NCI-H2196 (cell line): ENCODE data around the gene DNAH11.
"Not testable (repeated sequence)": the region's sequence is repeated elsewhere in the genome, so short reads cannot be mapped to it uniquely, and the experiment has no call there.

Experiments
- DNase-seq: peaks from one replicate; lab custom pipeline; 2025; ENCODE audit not compliant: unreplicated experiment; lab: John Stamatoyannopoulos, UW

Gene DNAH11

GRCh38 chr7:21617916-21618390, 75.1 kb downstream of the DNAH11 start:
- DNase-seq = no peak

GRCh38 chr7:21618706-21619105, 75.9 kb downstream of the DNAH11 start:
- DNase-seq = no peak

GRCh38 chr7:21620054-21620453, 77.2 kb downstream of the DNAH11 start:
- no peak for DNase-seq

- no peak for DNase-seq
These were observed 81.5 kb downstream of the DNAH11 start for GRCh38 chr7:21624320-21624719.

GRCh38 chr7:21636694-21637093, 93.9 kb downstream of the DNAH11 start:
- no peak for DNase-seq

- no peak for DNase-seq
These were observed 96.5 kb downstream of the DNAH11 start for GRCh38 chr7:21639206-21639868.

- no peak for DNase-seq
These were observed 97.3 kb downstream of the DNAH11 start for GRCh38 chr7:21640105-21640504.

- DNase-seq = no peak
These were observed 98.7 kb downstream of the DNAH11 start for GRCh38 chr7:21641546-21641945.

GRCh38 chr7:21642422-21642821, 99.6 kb downstream of the DNAH11 start:
- no peak for DNase-seq

- DNase-seq = no peak
These were observed 108.9 kb downstream of the DNAH11 start for GRCh38 chr7:21651697-21652096.

- DNase-seq = no peak
These were observed 110.8 kb downstream of the DNAH11 start for GRCh38 chr7:21653623-21654022.

GRCh38 chr7:21656081-21656480, 113.2 kb downstream of the DNAH11 start:
- no peak for DNase-seq

GRCh38 chr7:21656796-21657195, 114.0 kb downstream of the DNAH11 start:
- DNase-seq = no peak

GRCh38 chr7:21670496-21670895, 127.7 kb downstream of the DNAH11 start:
- DNase-seq = no peak

- DNase-seq = no peak
These were observed 129.0 kb downstream of the DNAH11 start for GRCh38 chr7:21671859-21672258.

GRCh38 chr7:21675255-21675654, 132.4 kb downstream of the DNAH11 start:
- DNase-seq = no peak

GRCh38 chr7:21690705-21691104, 147.9 kb downstream of the DNAH11 start:
- peak; percentile 2 for DNase-seq

- DNase-seq = not testable (repeated sequence)
These were observed 148.3 kb downstream of the DNAH11 start for GRCh38 chr7:21691146-21691545.

- not testable (repeated sequence) for DNase-seq
These were observed 157.7 kb downstream of the DNAH11 start for GRCh38 chr7:21700587-21700986.

GRCh38 chr7:21702303-21702702, 159.5 kb downstream of the DNAH11 start:
- DNase-seq = no peak

- no peak for DNase-seq
These were observed 161.5 kb downstream of the DNAH11 start for GRCh38 chr7:21704359-21704758.

- no peak for DNase-seq
These were observed 163.3 kb downstream of the DNAH11 start for GRCh38 chr7:21706131-21706530.

- no peak for DNase-seq
These were observed 164.7 kb downstream of the DNAH11 start for GRCh38 chr7:21707566-21707965.
